SU-DHL-6 (cell line): ENCODE data around the gene CERS6.

Experiments
- H2AFZ ChIP-seq: fragments of 200-600 bp; sonication (generic); 2 replicates; pipeline ENCODE4 v1.6.1; 2014; ENCODE audit warnings: low read depth, mild to moderate bottlenecking, moderate library complexity, mixed read lengths, antibody characterized with exemption, low read length; ENCODE audit not compliant: severe bottlenecking
- H3F3A ChIP-seq: fragments of 200-600 bp; shearing (Covaris generic); 2 replicates; pipeline ENCODE4 v1.6.0; 2016; ENCODE audit warnings: antibody characterized with exemption, mild to moderate bottlenecking; ENCODE audit not compliant: insufficient read depth
- H3K27ac ChIP-seq: fragments of 200-600 bp; sonication (generic); 2 replicates; pipeline ENCODE4 v1.5.1; 2016; ENCODE audit warnings: low read depth, mild to moderate bottlenecking, low read length, moderate library complexity, mixed read lengths
- H3K27me3 ChIP-seq: fragments of 200-600 bp; sonication (generic), shearing (Covaris generic); 2 replicates; pipeline ENCODE4 v1.6.0; 2014; ENCODE audit warnings: mild to moderate bottlenecking, low read length
- H3K36me3 ChIP-seq: fragments of 200-600 bp; sonication (generic); 2 replicates; pipeline ENCODE4 v1.6.1; 2014; ENCODE audit warnings: mild to moderate bottlenecking, low read length, mixed read lengths
- H3K4me2 ChIP-seq: fragments of 300-600, 200-600 bp; shearing (Covaris generic), sonication (generic); 2 replicates; pipeline ENCODE4 v1.6.0; 2014; ENCODE audit warnings: low read length, low read depth, mild to moderate bottlenecking; ENCODE audit not compliant: poor library complexity, severe bottlenecking
- H3K4me3 ChIP-seq: fragments of 200-600 bp; sonication (generic); 2 replicates; pipeline ENCODE4 v1.5.1; 2014; ENCODE audit warnings: antibody characterized with exemption, low read length, mild to moderate bottlenecking, mixed read lengths; ENCODE audit not compliant: insufficient read depth, poor library complexity, severe bottlenecking
- H3K79me2 ChIP-seq: fragments of 200-600 bp; sonication (generic); 2 replicates; pipeline ENCODE4 v1.6.1; 2014; ENCODE audit warnings: mild to moderate bottlenecking, low read length, moderate library complexity; ENCODE audit not compliant: insufficient read depth
- H3K9ac ChIP-seq: fragments of 200-600 bp; sonication (generic); 2 replicates; pipeline ENCODE4 v1.7.0; 2014; ENCODE audit warnings: mild to moderate bottlenecking, low read length
- H3K9me2 ChIP-seq: fragments of 200-600 bp; sonication (generic); replicated peaks from 2 replicates; pipeline ENCODE4 v1.6.1; 2014; ENCODE audit warnings: low read length; ENCODE audit not compliant: insufficient read depth
- H3K9me3 ChIP-seq: fragments of 200-600 bp; sonication (generic); 2 replicates; pipeline ENCODE4 v1.6.1; 2014; ENCODE audit warnings: low read length, mixed read lengths; ENCODE audit not compliant: insufficient read depth
- H4K20me1 ChIP-seq: fragments of 200-600 bp; sonication (generic); 2 replicates; pipeline ENCODE4 v1.6.1; 2014; ENCODE audit warnings: low read depth, mild to moderate bottlenecking, antibody characterized with exemption, low read length, moderate library complexity, mixed read lengths
- EZH2phosphoT487 ChIP-seq: fragments of 200-600 bp; sonication (generic), shearing (Covaris generic); conservative IDR thresholded peaks from 2 replicates; pipeline ENCODE4 v1.6.1; 2018; ENCODE audit warnings: mild to moderate bottlenecking, antibody characterized with exemption, low read length, moderate library complexity, mixed read lengths
- TF ChIP-seq, protein P1 (sequence below): fragments of 200-600 bp; sonication (generic); IDR thresholded peaks from one replicate; pipeline ENCODE4 v1.5.1; 2017; ENCODE audit warnings: antibody characterized with exemption, mild to moderate bottlenecking, low read length, moderate library complexity; ENCODE audit not compliant: insufficient read depth, poor library complexity, severe bottlenecking

The CERS6 gene

DNA sequence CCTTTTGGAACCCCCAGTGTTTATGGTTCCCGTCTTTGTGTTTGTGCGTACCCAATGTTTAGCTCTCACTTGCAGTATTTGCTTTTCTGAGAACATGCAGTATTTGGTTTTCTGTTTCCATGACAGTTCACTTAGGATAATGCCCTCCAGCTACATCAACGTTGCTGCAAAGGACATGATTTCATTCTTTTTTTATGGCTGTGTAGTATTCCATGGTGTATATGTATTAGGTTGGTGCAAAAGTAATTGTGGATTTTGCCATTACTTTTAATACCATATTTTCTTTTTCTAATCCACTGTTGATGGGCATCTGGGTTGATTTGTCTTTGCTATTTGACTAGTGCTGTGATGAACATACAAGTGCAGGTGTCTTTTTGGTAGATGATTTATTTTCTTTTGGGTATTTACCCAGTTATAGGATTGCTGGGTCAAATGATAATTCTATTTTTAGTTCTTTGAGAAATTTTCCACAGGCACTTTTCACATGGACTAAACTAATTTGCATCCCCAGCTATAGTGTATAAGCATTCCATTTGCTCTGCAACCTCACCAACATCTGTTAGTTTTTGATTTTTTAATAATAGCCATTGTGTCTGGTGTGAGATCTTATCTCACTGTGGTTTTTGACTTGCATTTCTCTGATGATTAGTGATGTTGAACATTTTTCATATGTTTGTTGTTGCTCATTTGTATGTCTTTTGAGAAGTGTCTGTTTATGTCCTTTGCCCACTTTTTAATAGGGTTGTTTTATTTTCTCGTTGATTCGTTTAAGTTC lies 63.6 kb downstream of the CERS6 start:
- Histone ChIP-seq H3K4me2 (no peak overlapping the region), H3K4me3 (no peak overlapping the region), H3K27me3 (no peaks in the 10 kb centered on the region), H3K27ac (no peak overlapping the region), H3K9me2 (no peaks in the 10 kb centered on the region), H3K9ac (no peak overlapping the region), H4K20me1 (no peaks in the 10 kb centered on the region), H3F3A (no peaks in the 10 kb centered on the region), H3K79me2 (no peaks in the 10 kb centered on the region), H3K36me3 (no peaks in the 10 kb centered on the region), H2AFZ (no peak overlapping the region), H3K9me3 (no peaks in the 10 kb centered on the region)
- TF ChIP-seq, protein P1, sequence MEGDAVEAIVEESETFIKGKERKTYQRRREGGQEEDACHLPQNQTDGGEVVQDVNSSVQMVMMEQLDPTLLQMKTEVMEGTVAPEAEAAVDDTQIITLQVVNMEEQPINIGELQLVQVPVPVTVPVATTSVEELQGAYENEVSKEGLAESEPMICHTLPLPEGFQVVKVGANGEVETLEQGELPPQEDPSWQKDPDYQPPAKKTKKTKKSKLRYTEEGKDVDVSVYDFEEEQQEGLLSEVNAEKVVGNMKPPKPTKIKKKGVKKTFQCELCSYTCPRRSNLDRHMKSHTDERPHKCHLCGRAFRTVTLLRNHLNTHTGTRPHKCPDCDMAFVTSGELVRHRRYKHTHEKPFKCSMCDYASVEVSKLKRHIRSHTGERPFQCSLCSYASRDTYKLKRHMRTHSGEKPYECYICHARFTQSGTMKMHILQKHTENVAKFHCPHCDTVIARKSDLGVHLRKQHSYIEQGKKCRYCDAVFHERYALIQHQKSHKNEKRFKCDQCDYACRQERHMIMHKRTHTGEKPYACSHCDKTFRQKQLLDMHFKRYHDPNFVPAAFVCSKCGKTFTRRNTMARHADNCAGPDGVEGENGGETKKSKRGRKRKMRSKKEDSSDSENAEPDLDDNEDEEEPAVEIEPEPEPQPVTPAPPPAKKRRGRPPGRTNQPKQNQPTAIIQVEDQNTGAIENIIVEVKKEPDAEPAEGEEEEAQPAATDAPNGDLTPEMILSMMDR = no peak
- no peak for TF ChIP-seq EZH2phosphoT487

DNA sequence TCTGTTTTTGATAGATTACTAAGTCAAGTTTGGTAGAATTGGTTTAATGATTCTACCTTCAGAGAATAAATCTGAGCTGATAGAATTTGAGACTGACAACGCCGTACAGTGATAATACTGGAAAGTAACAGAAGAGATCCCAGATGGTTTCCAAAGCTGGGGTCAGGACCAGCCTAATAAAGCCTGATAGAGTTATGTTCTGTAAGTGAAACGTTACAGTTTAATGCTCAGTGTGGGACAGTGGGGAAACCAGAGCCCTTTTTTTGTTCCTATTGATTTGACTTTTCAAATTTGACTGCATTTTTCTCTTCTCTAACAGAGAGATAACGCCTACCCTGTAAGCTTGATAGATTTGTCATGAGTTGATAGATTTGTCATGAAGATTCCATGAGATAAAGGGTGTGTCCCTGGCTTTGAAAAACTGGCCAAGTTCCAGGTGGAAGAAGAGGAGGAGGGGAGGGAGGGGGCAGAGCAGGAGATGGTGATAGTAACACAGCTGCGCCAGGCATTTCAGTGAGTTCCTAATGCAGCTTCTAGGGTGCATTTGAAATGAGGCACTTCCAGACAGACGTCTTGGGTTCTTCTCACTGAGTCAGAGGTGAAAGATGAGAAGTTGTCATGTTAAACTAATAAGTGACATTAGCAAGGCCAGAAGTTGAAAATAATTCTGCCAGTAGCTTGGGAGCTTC lies 65.1 kb downstream of the CERS6 start:
- H3K27ac ChIP-seq = no peak overlapping the region
- no peak overlapping the region for H2AFZ ChIP-seq
- H3K36me3 ChIP-seq = no peaks in the 10 kb centered on the region
- no peak overlapping the region for H3K4me2 ChIP-seq
- H3K9me2 ChIP-seq = no peaks in the 10 kb centered on the region
- TF ChIP-seq, protein P1 = no peak
- no peak for TF ChIP-seq EZH2phosphoT487
- H3K9ac ChIP-seq = no peak overlapping the region
- H3K27me3 ChIP-seq = no peaks in the 10 kb centered on the region
- no peaks in the 10 kb centered on the region for H3F3A ChIP-seq
- H3K79me2 ChIP-seq = no peaks in the 10 kb centered on the region
- no peaks in the 10 kb centered on the region for H4K20me1 ChIP-seq
- no peaks in the 10 kb centered on the region for H3K9me3 ChIP-seq
- no peak overlapping the region for H3K4me3 ChIP-seq

DNA sequence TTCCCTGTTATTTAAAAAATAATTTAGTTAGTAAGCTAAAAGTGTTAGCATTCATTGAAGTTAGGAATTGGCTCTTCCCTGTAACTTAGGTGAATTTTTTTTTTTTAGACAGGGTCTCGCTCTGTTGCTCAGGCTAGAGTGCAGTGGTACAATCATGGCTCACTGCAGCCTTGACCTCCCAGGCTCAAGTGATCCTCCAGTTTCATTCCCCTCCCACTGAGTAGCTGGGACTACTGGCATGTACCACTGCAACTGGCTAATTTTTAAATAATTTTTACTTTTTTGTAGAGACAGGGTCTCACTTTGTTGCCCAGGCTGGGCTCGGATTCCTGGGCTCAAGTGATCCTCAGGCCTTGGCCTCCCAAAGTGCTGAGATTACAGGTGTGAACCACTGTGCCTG lies 66.4 kb downstream of the CERS6 start:
- Histone ChIP-seq H3K9ac (no peak overlapping the region), H3K9me3 (no peaks in the 10 kb centered on the region), H2AFZ (no peak overlapping the region), H3K27me3 (no peaks in the 10 kb centered on the region), H3K27ac (no peak overlapping the region), H3K79me2 (no peaks in the 10 kb centered on the region), H3F3A (no peaks in the 10 kb centered on the region), H3K4me3 (no peak overlapping the region), H4K20me1 (no peaks in the 10 kb centered on the region), H3K4me2 (no peak overlapping the region), H3K9me2 (no peaks in the 10 kb centered on the region), H3K36me3 (no peaks in the 10 kb centered on the region)
- TF ChIP-seq, protein P1 = no peak
- no peak for TF ChIP-seq EZH2phosphoT487
